CD4-positive, alpha-beta T cell treated with Interleukin-6 at 100 ng/mL for 8 hours (primary cell): ENCODE measurements around the gene ZNF184.

Experiments used
- DNase-seq: peaks from one replicate; pipeline ENCODE4 v3.0.0-alpha.2; 2020; ENCODE audit warnings: mixed read lengths, low spot score

Gene ZNF184

GRCh38 chr6:27472617-27473400 lies at the start of gene ZNF184:
Gene ZNF184, minus strand, starts transcription at chr6:27473105. Its CDS starts 811 bp downstream, at chr6:27472294.
- DNase-seq = peak; percentile 86

- DNase-seq = peak; percentile 66
Measured at GRCh38 chr6:27518881-27519795, 46.2 kb upstream of the ZNF184 start.

- DNase-seq = no peak
Measured at GRCh38 chr6:27517928-27518787, 45.3 kb upstream of the ZNF184 start.

- no peak for DNase-seq
Measured at GRCh38 chr6:27517238-27517637, 44.3 kb upstream of the ZNF184 start.

GRCh38 chr6:27514906-27515495 lies 42.1 kb upstream of the ZNF184 start:
- no peak for DNase-seq

GRCh38 chr6:27512525-27512924 lies 39.6 kb upstream of the ZNF184 start:
- no peak for DNase-seq

GRCh38 chr6:27507041-27507956 lies 34.4 kb upstream of the ZNF184 start:
- no peak for DNase-seq

GRCh38 chr6:27505209-27506027 lies 32.5 kb upstream of the ZNF184 start:
- DNase-seq = peak; percentile 38

- peak; percentile 70 for DNase-seq
Measured at GRCh38 chr6:27503436-27504030, 30.6 kb upstream of the ZNF184 start.

- peak; percentile 61 for DNase-seq
Measured at GRCh38 chr6:27502508-27503435, 29.9 kb upstream of the ZNF184 start.

- no peak for DNase-seq
Measured at GRCh38 chr6:27501187-27501586, 28.3 kb upstream of the ZNF184 start.

GRCh38 chr6:27500177-27500576 lies 27.3 kb upstream of the ZNF184 start:
- DNase-seq = no peak

- DNase-seq = no peak
Measured at GRCh38 chr6:27495386-27496135, 22.7 kb upstream of the ZNF184 start.

- DNase-seq = no peak
Measured at GRCh38 chr6:27494987-27495385, 22.1 kb upstream of the ZNF184 start.

- DNase-seq = no peak
Measured at GRCh38 chr6:27494103-27494502, 21.2 kb upstream of the ZNF184 start.

GRCh38 chr6:27492631-27493190 lies 19.8 kb upstream of the ZNF184 start:
- no peak for DNase-seq
